Activated T-cell treated with anti-CD3 and anti-CD28 coated beads for 1 hour (primary cell): ENCODE data around the gene FUZ.

ENCODE experiments used
- DNase-seq: peaks from one replicate; pipeline ENCODE4 v3.0.0-alpha.2; 2020; ENCODE audit warnings: low read depth

The FUZ gene

DNA sequence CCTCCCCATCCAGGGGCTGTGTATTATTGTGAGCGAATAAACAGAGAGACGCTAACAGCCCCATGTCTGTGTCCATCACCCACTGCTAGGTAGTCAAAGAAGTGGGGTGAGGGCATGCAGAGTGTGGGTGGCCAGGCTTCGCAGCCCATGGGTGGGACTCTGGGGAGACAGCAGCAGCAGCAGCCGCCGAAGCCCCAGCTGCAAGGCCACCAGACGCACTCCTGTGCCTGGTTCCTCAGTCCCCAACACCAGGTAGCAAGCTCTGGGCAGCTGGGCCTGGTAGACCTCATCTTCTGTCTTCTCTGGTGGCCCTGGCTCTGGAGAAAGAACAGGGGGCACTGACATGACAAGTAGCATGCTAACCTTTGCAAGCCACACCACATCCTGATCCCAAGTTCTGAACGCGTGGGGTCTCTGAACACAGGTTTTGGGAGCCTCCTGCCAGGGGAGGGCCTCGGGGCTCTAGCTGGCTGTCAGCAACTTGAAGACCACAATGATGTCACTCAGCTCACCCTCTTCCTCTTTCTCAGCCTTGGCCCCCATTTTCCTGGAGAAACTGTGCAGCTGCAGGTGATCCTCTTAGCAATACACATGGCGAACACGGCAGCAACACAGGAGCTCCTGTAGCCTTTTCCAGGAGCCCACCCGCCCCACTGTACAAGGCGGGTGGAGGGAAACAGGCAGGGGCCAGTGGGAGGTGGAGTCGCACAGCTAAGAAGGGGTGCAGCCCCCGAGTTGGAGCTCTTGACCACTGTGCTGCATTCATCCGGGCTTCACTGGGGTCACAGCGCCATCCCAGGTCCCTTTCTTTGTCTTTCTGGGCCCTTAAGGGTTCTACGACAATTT lies 5.8 kb downstream of the FUZ start:
- no peak for DNase-seq

DNA sequence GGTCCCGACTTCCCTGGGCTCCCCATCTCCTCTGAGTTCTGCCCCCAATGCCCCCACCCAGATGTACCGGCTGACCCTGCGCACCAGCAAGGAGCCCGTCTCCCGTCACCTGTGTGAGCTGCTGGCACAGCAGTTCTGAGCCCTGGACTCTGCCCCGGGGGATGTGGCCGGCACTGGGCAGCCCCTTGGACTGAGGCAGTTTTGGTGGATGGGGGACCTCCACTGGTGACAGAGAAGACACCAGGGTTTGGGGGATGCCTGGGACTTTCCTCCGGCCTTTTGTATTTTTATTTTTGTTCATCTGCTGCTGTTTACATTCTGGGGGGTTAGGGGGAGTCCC lies 6.5 kb downstream of the FUZ start:
- DNase-seq, result no peak

DNA sequence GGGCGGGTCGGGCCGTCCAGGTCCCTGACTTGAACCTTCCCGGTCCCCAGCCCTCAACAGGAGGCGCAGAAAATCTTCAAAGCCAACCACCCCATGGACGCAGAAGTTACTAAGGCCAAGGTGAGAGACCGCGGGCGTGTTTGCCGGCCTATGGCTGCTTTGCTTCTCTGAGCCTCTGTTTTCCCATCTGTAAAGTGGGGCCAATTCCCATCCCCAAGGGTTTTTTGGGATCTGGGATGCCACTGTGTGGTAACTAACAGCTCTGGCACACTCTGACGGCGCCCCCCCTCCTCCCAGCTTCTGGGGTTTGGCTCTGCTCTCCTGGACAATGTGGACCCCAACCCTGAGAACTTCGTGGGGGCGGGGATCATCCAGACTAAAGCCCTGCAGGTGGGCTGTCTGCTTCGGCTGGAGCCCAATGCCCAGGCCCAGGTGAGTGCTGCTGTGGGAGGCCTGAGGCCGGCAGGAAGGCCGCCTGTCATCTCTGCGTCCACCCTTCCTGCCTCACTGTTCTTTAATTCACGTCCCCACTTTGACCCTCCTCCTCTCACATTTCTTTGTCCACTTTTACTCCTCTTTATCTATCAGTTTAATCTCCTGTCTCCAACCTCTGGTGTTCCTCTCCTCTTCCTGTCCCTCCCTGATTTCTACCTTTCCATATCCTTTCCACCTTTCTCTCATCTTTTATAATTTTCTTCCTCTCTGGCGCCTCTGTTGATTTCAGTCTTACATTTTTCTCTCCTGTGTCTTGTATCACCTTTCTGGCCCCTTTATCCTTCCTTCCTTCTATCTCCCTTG lies 7.1 kb downstream of the FUZ start:
- DNase-seq, result no peak

DNA sequence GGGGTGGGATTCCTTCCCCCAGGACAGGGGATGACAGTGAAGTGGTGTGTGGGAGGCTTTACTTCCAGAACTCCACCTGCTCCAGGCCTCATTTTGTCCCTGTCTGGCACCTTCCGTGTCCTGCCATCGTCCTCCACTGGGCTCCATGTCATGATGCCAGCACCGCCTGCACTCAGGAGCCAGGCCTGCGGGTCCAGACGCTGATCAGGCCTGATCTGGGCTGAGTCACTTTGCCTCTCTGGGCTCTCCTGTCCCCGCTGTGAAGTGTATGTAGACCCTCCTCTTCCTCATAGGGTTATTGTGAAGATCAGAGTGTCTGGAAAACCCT lies 9.6 kb downstream of the FUZ start:
- no peak for DNase-seq

DNA sequence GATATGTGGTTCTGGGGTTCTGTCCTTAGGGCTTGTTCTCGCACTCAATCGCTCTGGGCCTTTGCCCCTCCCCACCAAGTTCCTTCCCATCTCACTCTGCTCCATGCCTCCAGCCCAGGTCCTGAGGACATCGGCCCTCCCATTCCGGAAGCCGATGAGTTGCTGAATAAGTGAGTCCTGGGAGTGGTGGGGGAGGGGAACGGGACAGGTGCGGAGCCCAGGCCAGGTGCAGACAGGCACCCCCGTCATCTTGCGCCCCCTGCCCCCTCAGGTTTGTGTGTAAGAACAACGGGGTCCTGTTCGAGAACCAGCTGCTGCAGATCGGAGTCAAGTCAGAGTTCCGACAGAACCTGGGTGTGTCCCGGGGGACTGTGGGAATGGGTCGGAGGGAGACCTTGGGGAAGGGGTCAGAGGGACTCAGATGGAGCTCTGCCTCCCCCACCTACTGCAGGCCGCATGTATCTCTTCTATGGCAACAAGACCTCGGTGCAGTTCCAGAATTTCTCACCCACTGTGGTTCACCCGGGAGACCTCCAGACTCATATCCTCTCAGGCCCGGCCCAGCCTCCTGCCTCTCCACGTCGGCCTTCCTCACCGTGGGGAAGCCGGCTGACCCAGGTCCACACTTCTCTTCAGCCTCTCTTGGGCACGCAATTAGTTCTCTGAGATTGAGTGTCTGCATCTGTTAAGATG lies 10.1 kb downstream of the FUZ start:
- DNase-seq, result no peak

DNA sequence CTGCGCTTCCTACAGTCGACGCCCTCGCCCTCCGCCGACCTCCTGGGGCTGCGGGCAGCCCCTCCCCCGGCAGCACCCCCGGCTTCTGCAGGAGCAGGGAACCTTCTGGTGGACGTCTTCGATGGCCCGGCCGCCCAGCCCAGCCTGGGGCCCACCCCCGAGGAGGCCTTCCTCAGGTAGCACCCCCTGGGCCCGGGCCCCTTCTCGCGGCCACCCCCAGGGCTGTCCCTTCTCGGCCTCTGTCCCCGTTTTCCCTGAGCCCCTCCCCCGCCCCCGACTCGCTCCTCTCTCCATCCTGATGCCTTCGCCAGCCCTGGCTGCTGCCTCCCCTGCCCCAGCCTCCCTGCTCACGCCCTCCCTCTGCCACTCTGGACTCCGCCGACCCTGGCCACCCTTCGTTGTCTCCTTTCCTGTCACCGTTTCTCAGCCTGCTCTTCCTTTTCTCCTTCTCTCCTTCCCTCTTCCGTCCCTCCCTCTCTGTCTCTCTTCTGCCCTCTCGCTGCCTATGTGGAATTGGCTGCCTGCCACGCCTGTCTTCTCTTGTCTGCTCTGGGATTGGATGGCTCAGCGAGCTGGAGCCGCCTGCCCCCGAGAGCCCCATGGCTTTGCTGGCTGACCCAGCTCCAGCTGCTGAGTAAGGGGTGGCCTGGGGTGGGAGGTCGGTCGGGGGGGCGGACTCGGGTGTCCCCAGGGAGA lies 11.0 kb downstream of the FUZ start:
- DNase-seq, result no peak

DNA sequence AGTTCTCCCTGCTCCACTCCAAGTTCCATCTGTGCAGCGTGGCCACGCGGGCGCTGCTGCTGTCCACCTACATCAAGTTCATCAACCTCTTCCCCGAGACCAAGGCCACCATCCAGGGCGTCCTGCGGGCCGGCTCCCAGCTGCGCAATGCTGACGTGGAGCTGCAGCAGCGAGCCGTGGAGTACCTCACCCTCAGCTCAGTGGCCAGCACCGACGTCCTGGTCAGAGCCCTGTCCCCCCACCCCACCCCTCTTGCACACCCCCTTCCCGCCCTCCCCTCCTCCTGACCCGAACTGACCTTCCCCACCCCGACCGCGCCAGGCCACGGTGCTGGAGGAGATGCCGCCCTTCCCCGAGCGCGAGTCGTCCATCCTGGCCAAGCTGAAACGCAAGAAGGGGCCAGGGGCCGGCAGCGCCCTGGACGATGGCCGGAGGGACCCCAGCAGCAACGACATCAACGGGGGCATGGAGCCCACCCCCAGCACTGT lies 11.6 kb downstream of the FUZ start:
- DNase-seq, result no peak

DNA sequence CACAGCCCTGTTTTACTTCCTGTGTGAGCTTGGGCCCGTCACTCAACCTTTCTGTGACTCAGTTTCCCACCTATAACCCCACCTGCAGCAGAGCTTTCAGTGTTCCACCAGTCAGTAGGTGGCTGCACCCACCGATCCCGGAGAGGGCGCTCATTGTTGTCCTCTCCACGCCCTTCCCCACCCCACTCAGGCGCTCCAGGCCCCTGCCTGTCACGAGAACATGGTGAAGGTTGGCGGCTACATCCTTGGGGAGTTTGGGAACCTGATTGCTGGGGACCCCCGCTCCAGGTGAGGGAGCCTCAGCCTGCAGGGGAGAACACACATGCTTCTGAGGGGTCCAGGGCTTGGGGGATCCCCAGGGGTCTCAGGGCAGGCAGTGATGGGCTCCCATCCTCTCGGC lies 12.3 kb downstream of the FUZ start:
- no peak for DNase-seq

DNA sequence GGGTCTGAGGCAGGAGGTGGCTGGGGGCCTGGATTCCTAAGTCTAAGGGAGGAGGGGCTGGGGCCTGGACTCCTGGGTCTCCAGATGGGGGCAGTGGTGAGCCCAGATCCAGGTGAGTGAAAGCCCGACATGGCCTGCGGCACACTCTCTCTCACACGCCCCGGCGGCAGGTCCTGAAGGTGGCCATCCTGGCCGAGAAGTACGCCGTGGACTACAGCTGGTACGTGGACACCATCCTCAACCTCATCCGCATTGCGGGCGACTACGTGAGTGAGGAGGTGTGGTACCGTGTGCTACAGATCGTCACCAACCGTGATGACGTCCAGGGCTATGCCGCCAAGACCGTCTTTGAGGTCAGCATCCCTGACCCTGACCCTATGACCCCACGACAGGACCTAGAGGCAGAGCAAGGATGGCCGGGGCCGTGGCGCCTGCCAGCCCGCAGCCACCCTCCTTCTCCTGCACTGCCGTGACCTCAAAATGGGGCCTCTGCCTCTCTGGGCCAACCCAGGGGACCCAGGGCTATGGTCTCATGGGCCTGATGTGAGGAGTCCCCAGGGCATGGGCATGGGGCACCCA lies 13.2 kb downstream of the FUZ start:
- DNase-seq, result no peak

DNA sequence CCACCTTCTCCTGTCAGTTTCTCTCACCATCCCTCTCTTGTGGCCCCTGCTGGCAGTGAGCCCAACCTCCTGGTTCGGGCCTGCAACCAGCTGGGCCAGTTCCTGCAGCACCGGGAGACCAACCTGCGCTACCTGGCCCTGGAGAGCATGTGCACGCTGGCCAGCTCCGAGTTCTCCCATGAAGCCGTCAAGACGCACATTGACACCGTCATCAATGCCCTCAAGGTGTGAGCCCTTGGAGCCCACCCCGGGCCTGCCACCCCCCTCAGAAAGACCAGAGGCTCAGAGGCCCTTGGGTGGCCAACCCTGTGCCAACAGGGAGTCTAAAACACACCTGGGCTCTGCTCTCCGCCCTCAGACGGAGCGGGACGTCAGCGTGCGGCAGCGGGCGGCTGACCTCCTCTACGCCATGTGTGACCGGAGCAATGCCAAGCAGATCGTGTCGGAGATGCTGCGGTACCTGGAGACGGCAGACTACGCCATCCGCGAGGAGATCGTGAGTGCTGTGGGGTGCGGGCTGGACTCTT lies 13.8 kb downstream of the FUZ start:
- no peak for DNase-seq

DNA sequence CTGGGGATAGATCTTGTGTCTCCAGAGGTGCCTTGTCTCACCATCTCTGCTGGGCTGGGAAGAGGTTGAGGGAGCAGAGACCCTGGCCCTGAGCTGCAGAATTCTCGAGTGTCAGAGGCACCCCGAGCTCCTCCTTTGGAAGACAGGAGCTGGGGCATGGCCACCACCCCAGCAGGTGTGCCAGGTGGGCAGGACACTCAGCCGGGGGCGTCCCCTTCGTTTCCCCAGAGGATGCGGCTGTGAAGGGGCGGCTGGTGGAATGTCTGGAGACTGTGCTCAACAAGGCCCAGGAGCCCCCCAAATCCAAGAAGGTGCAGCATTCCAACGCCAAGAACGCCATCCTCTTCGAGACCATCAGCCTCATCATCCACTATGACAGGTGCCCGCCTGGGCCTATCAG lies 14.5 kb downstream of the FUZ start:
- no peak for DNase-seq

DNA sequence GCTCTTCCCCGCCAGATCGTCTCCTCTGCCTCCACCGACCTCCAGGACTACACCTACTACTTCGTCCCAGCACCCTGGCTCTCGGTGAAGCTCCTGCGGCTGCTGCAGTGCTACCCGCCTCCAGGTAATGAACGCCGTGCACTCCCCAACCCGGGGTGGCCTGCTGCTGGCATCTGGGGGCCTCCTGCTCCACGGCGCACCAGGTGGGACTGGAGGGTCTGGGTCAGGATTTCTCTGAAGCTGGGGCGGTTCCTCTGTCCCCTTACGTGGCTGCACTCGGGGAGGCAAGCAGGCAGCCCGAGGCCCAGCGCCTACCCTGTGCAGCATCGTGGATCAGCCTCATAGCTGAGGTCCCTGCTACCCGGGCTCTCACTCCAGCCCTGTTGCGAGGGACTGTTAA lies 17.5 kb downstream of the FUZ start:
- DNase-seq, result no peak

DNA sequence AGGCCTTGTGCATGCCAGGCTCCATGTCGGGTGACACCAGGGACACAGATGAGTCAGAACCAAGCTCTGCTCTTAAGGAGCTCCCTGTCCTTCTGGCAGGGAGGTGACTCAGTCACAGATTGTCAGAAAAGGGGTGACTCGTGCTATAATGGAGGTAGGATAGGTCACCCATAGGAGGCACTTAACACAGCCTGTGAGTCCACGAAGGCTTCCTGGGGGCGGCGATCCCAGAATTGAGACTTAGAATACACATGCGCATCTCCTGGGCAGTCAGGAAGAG lies 19.6 kb downstream of the FUZ start:
- no peak for DNase-seq

DNA sequence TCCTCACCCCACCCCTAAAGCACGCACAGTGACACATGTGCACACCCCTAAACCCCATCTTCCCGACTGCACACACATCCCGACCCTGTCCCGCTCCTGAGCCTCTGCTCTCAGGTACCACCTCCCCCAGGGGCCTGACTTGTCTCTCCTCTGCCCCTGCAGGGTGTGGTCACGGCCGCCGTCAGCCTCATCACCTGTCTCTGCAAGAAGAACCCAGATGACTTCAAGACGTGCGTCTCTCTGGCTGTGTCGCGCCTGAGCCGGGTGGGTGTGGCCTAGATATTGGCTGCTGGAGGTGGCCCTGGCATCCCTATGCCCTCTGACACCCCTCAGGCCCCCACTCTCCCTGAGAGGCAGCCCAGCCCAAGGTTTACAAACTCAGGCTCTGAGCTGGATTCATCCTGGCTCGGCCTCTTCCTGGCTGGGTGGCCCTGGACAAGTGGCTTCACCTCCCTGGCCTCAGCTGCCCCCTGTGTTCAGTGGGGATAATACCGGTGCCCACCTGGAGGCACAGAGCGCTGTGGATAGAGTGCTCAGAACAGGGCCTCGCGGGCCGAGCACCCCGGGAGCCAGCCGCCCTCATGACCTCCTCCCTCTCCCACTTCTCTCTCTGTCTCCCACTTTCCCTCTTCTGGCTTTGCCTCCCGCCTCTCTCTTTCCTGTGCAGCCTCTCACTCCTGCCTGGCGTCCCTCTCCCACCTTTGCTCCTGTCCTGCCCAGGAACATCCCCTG lies 20.1 kb downstream of the FUZ start:
- DNase-seq, result no peak

DNA sequence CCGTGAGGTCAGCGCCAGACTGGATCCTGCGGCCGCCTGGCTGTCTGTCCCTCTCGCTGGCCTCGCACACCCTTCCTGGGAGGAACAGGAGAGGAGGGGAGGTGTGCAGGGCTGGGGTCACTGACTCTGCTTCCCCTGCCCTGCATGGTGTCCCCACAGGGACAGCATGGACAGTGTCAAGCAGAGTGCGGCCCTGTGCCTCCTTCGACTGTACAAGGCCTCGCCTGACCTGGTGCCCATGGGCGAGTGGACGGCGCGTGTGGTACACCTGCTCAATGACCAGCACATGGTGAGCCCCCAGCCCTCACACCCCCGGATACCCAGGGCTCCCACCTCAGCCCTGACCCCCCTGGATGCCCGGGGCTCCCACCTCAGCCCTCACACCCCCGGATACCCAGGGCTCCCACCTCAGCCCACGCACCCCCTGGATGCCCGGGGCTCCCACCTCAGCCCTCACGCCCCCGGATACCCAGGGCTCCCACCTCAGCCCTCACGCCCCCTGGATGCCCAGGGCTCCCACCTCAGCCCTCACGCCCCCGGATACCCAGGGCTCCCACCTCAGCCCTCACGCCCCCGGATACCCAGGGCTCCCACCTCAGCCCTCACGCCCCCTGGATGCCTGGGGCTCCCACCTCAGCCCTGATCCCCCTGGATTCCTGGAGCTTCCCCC lies 21.2 kb downstream of the FUZ start:
- DNase-seq, result no peak

DNA sequence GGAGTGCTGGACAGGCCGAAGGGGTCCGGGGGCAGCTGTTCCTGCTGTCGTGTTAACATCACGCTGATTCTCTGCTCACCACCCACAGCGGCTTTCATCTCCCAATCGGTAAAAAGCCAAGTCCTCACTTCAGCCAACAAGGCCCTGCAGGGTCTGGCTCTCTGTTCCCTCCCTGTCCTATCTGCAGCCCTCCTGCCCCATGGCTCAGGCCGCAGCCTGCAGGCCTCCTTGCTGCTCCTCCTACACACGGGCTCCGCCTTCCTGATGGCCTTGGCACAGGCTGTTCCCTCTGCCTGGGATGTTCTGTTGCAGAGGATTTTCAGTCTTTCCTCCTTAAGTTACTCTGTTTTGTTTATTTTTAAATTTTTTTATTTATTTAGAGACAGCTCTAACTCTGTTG lies 22.2 kb downstream of the FUZ start:
- no peak for DNase-seq

DNA sequence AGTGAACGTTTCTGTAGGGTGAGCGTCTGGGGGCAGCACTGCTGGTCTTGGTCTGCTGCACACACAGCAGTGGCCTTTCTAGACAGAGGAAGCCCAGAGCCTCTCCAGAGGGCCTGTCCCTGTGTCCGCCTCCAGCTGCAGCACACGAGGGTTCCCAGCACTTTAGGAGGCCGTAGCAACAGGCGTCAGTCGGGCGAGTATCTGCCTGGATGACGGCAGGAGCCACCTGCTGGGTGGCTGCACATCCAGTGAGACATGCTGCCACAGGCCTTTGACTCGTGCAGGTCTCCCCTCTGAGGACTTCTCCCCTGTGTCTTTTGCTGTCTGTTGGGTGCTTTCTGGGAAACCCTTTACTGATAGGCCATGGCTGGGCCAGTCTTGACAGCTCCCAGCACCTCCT lies 24.2 kb downstream of the FUZ start:
- no peak for DNase-seq

DNA sequence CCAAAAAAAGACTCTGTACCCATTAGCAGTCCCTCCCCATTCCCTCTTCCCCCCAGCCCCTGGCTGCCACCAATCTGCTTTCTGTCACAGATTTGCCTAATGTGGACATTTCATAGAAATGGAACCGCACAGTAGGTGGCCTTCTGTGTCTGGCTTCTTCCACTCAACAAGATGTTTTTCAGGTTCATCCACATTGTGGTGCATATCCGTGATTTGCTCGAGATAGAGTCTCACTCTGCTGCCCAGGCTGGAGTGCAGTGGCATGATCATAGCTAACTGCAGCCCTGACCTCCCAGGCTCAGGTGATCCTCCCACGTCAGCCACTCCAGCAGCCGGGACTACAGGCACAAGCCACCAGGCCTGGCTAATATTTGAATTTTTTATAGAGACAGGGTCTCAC lies 25.3 kb downstream of the FUZ start:
- DNase-seq, result no peak

DNA sequence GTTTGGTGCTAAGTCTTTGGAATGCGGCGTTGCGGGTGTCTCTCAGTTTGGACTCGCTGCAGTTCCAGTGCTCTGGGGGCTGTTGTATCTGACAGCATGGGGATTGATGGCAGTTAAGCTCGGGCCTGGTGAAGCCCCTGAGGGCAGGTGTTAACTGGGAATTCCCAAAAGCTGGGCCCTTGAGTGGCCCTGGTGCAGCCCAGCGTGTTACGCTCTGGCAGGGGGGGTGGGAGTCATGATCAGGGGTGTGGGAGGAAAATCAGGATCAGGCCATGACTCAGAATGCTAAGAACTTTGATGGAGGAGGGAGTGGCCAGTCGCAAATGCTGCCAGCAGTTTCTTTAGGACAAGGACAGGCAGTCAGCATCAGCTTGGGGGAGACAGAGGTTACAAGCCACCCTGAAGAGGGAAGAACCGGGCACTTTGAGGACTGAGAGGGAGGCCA lies 26.7 kb downstream of the FUZ start:
- DNase-seq, result no peak

DNA sequence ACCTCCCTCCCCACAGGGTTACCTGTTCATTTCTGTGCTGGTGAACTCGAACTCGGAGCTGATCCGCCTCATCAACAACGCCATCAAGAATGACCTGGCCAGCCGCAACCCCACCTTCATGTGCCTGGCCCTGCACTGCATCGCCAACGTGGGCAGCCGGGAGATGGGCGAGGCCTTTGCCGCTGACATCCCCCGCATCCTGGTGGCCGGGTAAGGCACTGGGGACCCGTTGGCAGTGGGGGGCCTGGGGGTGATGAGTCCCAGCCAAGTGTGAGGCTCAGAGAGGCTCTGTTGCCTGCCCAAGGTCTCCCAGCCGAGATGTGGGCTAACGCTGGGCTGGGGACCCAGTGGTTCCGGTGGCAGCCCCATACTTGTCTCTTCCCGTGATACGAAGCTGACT lies 30.6 kb downstream of the FUZ start:
- DNase-seq, result no peak

DNA sequence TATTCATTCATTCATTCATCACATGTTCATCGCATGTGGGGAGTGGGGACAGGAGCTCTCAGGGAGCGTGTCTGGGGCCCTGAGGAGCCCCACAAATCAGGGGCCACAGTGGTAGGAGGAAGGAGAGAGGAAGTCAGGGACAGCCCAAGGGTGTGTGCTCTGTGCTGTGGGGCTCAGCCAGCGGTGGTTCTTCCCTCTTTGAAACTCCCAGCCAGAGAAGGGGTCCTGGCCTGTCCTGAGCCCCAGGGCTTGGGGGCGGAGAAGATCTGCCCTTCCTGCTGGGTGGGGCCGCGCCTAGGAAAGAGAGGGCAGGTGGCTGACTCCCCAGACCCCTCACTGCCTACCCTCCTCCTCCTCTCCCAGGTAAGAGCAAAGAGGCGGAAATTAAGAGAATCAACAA lies 31.7 kb downstream of the FUZ start:
- DNase-seq, result no peak
